Choroid plexus epithelial cell (primary cell): ENCODE measurements around the gene TMEM181.

Experiments used
- DNase-seq: peaks from one replicate; pipeline ENCODE4 v3.0.0-alpha.2; 2010; ENCODE audit warnings: low read depth
- H3K4me3 ChIP-seq: 2 replicates; pipeline ENCODE4 v1.5.1; 2011; ENCODE audit warnings: low read depth, mild to moderate bottlenecking, control low read depth, low read length, moderate library complexity
- CTCF ChIP-seq: conservative IDR thresholded peaks from 2 replicates; pipeline ENCODE4 v1.5.1; 2011; ENCODE audit warnings: low read depth, mild to moderate bottlenecking, control low read depth, inconsistent platforms, low read length, moderate library complexity

TMEM181 gene

GRCh38 chr6:158642097-158642601 lies 82.3 kb downstream of the TMEM181 start:
- TF ChIP-seq CTCF, result no peak
- H3K4me3 ChIP-seq, result peak overlapping the region; percentile 20
- DNase-seq, result peak; percentile 82

DNA sequence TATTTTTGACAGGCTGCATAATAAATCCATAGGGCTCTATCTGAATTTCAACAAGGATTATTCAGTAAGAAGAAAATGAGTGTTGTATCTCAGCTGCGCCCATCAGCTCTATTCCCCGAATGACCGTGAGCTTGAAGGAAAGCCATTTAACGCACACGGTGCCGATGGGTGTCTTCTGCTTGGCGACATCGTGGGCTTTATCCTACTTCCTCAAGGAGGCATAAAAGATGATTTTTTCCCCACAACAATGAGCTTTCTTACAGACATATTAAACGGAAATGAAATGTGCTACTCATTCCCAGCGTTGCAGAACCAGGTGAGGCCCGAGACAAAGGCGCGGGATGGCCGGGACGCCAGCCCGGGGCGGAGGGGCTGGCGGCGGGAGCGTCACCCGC lies 83.9 kb downstream of the TMEM181 start:
- TF ChIP-seq CTCF, result no peak
- H3K4me3 ChIP-seq, result peak overlapping the region; percentile 98
- DNase-seq, result no peak

DNA sequence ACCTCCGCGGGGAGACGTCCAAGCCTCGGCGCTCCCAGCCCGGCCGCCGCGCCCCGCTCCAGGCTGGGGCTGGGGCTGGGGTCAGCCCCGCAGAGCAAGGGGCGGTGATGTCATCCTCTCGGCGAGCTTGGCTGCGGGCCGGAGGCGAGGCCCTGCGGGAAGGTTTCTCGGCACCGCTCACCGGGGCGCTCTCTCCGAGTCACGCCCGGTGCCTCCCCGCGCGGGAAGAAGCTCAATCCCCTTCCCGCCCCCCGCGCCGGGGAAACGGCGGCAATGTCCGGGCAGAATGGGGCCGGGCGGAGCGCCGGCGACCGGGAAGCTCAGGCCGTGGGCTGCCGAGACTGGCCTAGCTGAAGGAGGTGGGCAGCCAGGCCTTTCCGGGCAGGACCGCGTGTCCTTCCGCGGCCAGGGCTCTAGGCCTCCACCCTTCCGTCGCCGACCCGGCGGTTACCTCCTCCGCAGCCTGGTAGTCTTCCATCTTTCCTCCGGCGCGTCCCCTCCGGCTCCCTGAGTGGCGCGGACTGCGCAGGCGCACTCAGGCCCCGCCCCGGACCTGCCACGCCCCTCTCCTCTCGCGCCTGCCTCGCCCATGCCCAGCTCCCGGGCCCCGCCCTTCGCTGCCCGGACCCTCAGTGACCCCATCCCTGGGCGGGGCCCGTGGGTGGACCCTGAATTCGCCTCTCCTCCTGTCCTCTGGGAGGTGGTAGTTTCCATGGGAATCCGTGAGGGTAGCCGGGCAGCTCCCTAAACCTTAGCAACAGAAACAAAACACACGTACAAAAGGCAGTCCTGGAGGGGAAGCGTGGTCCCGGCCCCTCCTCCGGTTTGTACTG lies 84.6 kb downstream of the TMEM181 start, which contains the start of gene DYNLT1:
Gene DYNLT1 (minus strand): TSS at position 513 of the 833 bp plus-strand sequence. CDS start 35 bp downstream, at position 478.
- DNase-seq, result peak; percentile 91
- no peak for TF ChIP-seq CTCF
- H3K4me3 ChIP-seq, result peak within 1 kb of the TSS; percentile 98

GRCh38 chr6:158645064-158646022 lies 85.5 kb downstream of the TMEM181 start:
- H3K4me3 ChIP-seq, result peak overlapping the region; percentile 98
- no peak for TF ChIP-seq CTCF
- no peak for DNase-seq

GRCh38 chr6:158646023-158646910 lies 86.4 kb downstream of the TMEM181 start:
- no peak overlapping the region for H3K4me3 ChIP-seq
- no peak for DNase-seq
- TF ChIP-seq CTCF, result no peak

- H3K4me3 ChIP-seq, result no peak overlapping the region
- TF ChIP-seq CTCF, result no peak
- no peak for DNase-seq
Observed at GRCh38 chr6:158647501-158647900, 87.6 kb downstream of the TMEM181 start.
